Astrocyte of the spinal cord (primary cell): Measurements from ENCODE around the gene KCND3.

Source experiments
- DNase-seq: peaks from one replicate; pipeline ENCODE4 v3.0.0; 2011; ENCODE audit warnings: low read depth, low spot score
- H3K4me3 ChIP-seq: 2 replicates; pipeline ENCODE4 v1.5.1; 2011; ENCODE audit warnings: low read depth, mild to moderate bottlenecking, low read length, moderate library complexity
- in situ Hi-C: cut with HindIII; loops from 2 replicates; pipeline ENCODE4 v1.10.0; 2017; ENCODE audit warnings: low sequenced_read_pairs
- TF ChIP-seq, protein P1 (sequence below): IDR thresholded peaks from 2 replicates; pipeline ENCODE4 v1.5.1; 2012; ENCODE audit warnings: low read depth, mild to moderate bottlenecking, low read length, inconsistent platforms

Gene KCND3

DNA sequence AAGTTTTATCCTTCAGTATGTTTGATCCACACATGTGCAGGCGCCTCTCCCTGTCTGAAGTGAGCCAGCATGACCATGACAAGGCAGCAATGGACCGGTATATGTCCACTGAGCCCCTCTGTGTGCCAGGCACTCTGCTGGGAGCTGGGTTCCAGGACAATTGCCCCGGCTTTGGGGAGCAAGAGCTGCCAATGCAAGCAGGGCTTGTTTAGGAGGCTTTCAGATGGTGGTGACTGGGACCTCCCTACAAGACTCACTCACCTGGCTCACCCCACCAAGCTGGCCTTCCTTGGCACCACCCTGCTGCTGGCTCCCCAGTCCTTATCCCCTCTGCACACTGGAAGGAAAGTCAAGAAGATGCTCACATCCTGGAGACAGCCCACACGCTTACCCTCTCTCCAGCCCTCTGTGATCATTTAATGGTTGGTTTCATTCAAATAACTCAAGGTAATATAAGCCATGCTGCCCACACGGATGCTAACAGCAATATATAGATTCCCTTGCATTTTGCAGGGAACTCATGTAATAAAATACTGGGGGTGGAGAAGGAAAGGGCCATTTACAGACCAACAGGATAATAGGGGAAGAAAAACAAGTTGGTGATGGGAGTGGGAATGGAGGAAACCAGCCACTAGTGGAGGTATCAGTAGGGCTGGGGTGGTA is 23.6 kb downstream of the KCND3 start:
- no peak for DNase-seq
- H3K4me3 ChIP-seq, result no peak overlapping the region
- in situ Hi-C loops, result no loop called here
- TF ChIP-seq, protein P1, sequence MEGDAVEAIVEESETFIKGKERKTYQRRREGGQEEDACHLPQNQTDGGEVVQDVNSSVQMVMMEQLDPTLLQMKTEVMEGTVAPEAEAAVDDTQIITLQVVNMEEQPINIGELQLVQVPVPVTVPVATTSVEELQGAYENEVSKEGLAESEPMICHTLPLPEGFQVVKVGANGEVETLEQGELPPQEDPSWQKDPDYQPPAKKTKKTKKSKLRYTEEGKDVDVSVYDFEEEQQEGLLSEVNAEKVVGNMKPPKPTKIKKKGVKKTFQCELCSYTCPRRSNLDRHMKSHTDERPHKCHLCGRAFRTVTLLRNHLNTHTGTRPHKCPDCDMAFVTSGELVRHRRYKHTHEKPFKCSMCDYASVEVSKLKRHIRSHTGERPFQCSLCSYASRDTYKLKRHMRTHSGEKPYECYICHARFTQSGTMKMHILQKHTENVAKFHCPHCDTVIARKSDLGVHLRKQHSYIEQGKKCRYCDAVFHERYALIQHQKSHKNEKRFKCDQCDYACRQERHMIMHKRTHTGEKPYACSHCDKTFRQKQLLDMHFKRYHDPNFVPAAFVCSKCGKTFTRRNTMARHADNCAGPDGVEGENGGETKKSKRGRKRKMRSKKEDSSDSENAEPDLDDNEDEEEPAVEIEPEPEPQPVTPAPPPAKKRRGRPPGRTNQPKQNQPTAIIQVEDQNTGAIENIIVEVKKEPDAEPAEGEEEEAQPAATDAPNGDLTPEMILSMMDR, result no peak

GRCh38 chr1:111963985-111964738 is 25.3 kb downstream of the KCND3 start:
- DNase-seq, result no peak
- H3K4me3 ChIP-seq, result no peak overlapping the region
- in situ Hi-C loops, result no loop called here
- TF ChIP-seq, protein P1, result no peak

- DNase-seq, result no peak
- H3K4me3 ChIP-seq, result no peak overlapping the region
- TF ChIP-seq, protein P1, result no peak
- in situ Hi-C loops, result no loop called here
Observed at GRCh38 chr1:111961773-111962565, 27.5 kb downstream of the KCND3 start.

DNA sequence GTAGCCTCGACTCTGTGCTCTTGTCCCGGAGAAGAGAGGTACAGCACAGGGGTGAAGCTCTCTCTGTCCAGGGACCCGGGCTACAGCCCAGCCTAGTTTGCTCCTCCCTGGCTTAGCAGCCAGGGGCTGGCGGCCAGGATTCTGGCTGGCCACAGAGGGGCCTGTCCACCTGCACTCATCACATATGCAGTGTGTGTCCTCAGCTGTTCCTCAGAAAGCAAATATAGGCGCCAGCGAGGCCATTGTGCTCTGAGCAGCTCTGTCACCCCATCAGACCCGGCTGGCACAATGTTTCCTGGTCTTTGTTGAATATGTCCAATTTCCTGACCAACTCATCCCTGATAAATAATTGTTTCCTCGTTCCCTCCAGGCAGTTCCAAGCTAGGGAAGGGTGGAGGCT is 28.5 kb downstream of the KCND3 start:
- in situ Hi-C loops, result no loop called here
- H3K4me3 ChIP-seq, result no peak overlapping the region
- no peak for DNase-seq
- TF ChIP-seq, protein P1, result no peak

DNA sequence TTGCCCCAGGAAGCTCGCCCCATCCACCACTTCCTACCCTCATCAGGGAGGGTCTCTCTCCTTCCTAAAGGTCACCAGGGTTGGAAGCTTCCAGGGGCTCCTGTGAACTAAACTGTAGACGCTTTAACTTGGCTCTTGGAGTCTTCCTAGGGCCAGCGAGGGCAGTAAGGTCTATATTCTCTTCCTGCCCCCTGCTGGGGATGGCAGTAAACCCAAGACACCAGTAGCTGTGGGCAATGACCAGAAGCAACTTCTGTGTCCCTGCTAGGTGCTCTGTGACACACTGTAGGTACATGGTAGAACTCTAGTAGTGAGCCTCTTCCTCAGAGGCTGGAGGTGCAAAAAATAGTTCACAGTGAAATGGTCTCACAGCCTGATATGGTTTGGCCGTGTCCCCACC is 30.0 kb downstream of the KCND3 start:
- DNase-seq, result no peak
- in situ Hi-C loops, result no loop called here
- TF ChIP-seq, protein P1, result no peak

DNA sequence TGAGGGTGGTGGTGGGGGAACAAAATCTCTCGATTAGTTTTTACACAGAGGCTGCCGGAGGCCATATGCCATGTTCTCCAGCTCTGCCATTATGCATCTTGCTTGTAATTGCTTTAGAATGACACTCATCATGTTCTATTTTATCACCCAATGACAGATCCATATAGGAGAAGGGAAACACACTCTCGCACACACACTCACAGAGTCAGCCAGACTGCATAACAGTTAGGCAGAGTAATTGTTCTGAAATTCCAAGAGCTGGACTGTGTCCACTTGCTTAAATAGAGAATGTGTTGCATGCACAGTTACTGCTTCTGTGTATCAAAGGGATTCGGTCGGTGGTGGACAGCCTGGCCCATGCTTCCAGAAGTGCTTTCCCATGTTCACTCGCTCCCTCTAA is 30.6 kb downstream of the KCND3 start:
- DNase-seq, result no peak
- TF ChIP-seq, protein P1, result no peak
- in situ Hi-C loops, result no loop called here
- no peak overlapping the region for H3K4me3 ChIP-seq

More for the DNA sequence above, 30.0 kb downstream of the KCND3 start:
- H3K4me3 ChIP-seq, result no peak overlapping the region
